GM12873 (cell line): ENCODE data around the gene EPS8L3.

ENCODE experiments used
- CTCF ChIP-seq: IDR thresholded peaks from 2 replicates; pipeline ENCODE4 v1.5.1; 2012; ENCODE audit warnings: low read depth, mild to moderate bottlenecking, moderate library complexity, low read length, control low read depth; ENCODE audit not compliant: insufficient read depth; ENCODE audit errors: missing control alignments

The EPS8L3 gene

GRCh38 chr1:109764561-109765482 is 1.1 kb upstream of the EPS8L3 start:
- TF ChIP-seq CTCF, result no peak

- no peak for TF ChIP-seq CTCF
Observed at GRCh38 chr1:109762821-109763645, 690 bp downstream of the EPS8L3 start.

GRCh38 chr1:109762039-109762585 is 1.6 kb downstream of the EPS8L3 start:
- no peak for TF ChIP-seq CTCF

DNA sequence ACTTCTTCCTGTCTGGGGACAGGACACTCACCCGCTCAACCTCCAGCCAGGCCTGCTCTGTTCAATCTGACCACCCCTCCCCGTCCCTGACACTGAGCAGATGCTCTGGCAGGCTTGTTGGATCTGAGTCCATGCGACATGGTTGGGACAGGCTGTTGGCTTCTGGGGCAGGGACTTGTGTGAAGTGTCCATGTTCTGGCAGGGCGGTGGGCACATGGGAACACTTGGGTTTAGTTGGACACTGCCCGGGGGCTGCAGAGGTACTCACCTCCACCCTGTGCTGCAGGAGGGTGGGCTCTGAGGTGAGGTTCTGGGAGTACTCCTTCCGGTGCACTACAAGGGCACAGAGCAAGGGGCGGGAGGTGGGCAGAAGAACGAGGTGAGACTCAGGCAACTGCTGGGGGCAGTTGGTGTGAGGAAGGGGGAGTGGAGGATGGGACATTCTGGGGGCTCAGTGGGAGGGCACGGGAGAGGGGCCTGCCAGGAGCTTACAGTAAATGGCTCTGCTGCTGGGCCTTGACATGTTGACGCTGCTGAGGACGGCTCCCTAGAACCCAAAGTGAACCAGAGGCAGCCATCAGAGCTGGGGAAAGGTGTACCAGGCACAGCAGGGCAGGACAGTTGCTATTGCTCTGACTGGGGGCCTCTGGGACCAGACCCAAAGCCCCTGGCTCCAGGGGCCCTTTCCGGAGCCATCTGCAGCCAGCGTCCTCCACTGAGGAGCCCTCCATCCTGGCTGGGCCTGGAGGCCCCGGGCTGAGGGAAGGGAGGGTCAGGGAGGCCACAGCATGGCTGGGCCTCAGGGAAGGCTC is 2.3 kb downstream of the EPS8L3 start:
- TF ChIP-seq CTCF, result no peak

GRCh38 chr1:109760581-109761226 is 3.0 kb downstream of the EPS8L3 start:
- no peak for TF ChIP-seq CTCF

DNA sequence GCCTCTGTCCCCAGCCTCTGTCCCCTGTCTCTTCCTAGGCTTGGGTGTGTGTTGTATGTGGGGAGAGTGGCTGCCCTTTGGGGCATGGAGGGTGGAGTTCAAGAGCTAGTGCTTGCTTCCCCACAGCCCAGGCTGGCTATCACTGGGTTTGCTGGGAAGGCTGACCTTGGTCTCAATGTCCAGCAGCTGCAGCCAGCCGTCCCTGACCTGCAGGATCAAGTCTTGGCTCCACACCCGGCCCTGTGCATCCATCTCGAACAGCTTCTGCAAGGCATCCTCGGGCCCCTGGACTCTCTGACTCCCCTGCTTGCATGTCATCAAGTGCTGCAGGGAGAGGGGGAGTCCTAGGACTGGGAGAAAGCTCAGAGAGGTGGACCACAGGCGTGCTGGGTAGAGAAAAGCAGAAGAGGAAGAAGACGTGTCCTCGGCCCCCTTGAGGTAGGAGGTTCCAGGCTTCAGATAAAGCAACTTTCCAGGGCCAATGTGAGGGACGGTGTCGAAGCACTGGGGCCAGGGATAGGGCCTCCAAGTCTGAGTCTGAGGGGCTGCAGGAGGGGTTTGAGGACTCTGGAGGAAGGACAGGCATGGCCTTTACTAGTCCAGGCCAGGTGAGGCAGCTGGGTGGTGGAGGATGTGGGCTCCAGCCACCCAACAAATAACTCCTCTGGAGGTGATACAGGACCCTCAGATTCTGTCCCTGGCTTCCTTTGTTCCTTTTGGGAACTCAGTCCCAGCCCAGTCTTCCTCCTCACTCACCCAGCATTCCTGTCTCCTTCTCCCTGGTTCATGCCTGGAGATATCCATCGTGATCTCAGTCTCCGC is 4.0 kb downstream of the EPS8L3 start:
- TF ChIP-seq CTCF, result no peak
